ENCODE results near the gene KIF22.

The KIF22 gene

GRCh38 chr16:29837841-29838240 lies 47.3 kb downstream of the KIF22 start:
- no peak for TF ChIP-seq CTCF (IDR thresholded peaks at IDR 0.05; ENCODE audit: poor library complexity, severe bottlenecking)

GRCh38 chr16:29839822-29840221 lies 49.3 kb downstream of the KIF22 start:
- H3K9me3 ChIP-seq (ENCODE audit: severe bottlenecking): no peaks in the 10 kb centered on the region
- ATAC-seq (ENCODE audit: low read depth): no peak
- H3K27ac ChIP-seq (ENCODE audit: poor library complexity, severe bottlenecking): no peak overlapping the region
- no peak for TF ChIP-seq CTCF (IDR thresholded peaks at IDR 0.05; ENCODE audit: poor library complexity, severe bottlenecking)
- no peak overlapping the region for H3K4me3 ChIP-seq (ENCODE audit: severe bottlenecking)
- DNase-seq (ENCODE audit: low spot score): no peak
- H3K27me3 ChIP-seq (ENCODE audit: insufficient read depth, poor library complexity, severe bottlenecking): no peaks in the 10 kb centered on the region
- no peaks in the 10 kb centered on the region for H3K4me1 ChIP-seq (ENCODE audit: insufficient read depth, poor library complexity, severe bottlenecking)
- H3K36me3 ChIP-seq (ENCODE audit: low read depth): peaks cover 16% of the 10 kb centered on the region

More at GRCh38 chr16:29837841-29838240, 47.3 kb downstream of the KIF22 start:
- ATAC-seq (ENCODE audit: low read depth): no peak
- Histone ChIP-seq H3K4me3 (ENCODE audit: severe bottlenecking) (no peak overlapping the region), H3K9me3 (ENCODE audit: severe bottlenecking) (no peaks in the 10 kb centered on the region), H3K27ac (ENCODE audit: poor library complexity, severe bottlenecking) (no peak overlapping the region), H3K36me3 (ENCODE audit: low read depth) (peaks cover 27% of the 10 kb centered on the region), H3K27me3 (ENCODE audit: insufficient read depth, poor library complexity, severe bottlenecking) (no peaks in the 10 kb centered on the region), H3K4me1 (ENCODE audit: insufficient read depth, poor library complexity, severe bottlenecking) (no peaks in the 10 kb centered on the region)
- no peak for DNase-seq (ENCODE audit: low spot score)

GRCh38 chr16:29840240-29840639 lies 49.7 kb downstream of the KIF22 start:
- no peaks in the 10 kb centered on the region for H3K27me3 ChIP-seq (ENCODE audit: insufficient read depth, poor library complexity, severe bottlenecking)
- H3K9me3 ChIP-seq (ENCODE audit: severe bottlenecking): no peaks in the 10 kb centered on the region
- ATAC-seq (ENCODE audit: low read depth) (no peak), DNase-seq (ENCODE audit: low spot score) (no peak)
- no peak for TF ChIP-seq CTCF (IDR thresholded peaks at IDR 0.05; ENCODE audit: poor library complexity, severe bottlenecking)
- no peak overlapping the region for H3K27ac ChIP-seq (ENCODE audit: poor library complexity, severe bottlenecking)
- H3K4me1 ChIP-seq (ENCODE audit: insufficient read depth, poor library complexity, severe bottlenecking): no peaks in the 10 kb centered on the region
- H3K4me3 ChIP-seq (ENCODE audit: severe bottlenecking): no peak overlapping the region
- H3K36me3 ChIP-seq (ENCODE audit: low read depth): peaks cover 13% of the 10 kb centered on the region

- Histone ChIP-seq H3K36me3 (ENCODE audit: low read depth) (peaks cover 24% of the 10 kb centered on the region), H3K27ac (ENCODE audit: poor library complexity, severe bottlenecking) (no peak overlapping the region), H3K27me3 (ENCODE audit: insufficient read depth, poor library complexity, severe bottlenecking) (no peaks in the 10 kb centered on the region), H3K9me3 (ENCODE audit: severe bottlenecking) (no peaks in the 10 kb centered on the region), H3K4me3 (ENCODE audit: severe bottlenecking) (no peak overlapping the region), H3K4me1 (ENCODE audit: insufficient read depth, poor library complexity, severe bottlenecking) (no peaks in the 10 kb centered on the region)
- no peak for DNase-seq (ENCODE audit: low spot score)
- TF ChIP-seq CTCF (IDR thresholded peaks at IDR 0.05; ENCODE audit: poor library complexity, severe bottlenecking): no peak
- ATAC-seq (ENCODE audit: low read depth): no peak
These were observed 51.1 kb downstream of the KIF22 start for GRCh38 chr16:29841631-29842030.

GRCh38 chr16:29842732-29843346 lies 52.3 kb downstream of the KIF22 start:
- H3K9me3 ChIP-seq (ENCODE audit: severe bottlenecking): no peaks in the 10 kb centered on the region
- TF ChIP-seq CTCF (IDR thresholded peaks at IDR 0.05; ENCODE audit: poor library complexity, severe bottlenecking): no peak
- no peak overlapping the region for H3K27ac ChIP-seq (ENCODE audit: poor library complexity, severe bottlenecking)
- H3K4me3 ChIP-seq (ENCODE audit: severe bottlenecking): no peak overlapping the region
- no peaks in the 10 kb centered on the region for H3K27me3 ChIP-seq (ENCODE audit: insufficient read depth, poor library complexity, severe bottlenecking)
- DNase-seq (ENCODE audit: low spot score) (no peak), ATAC-seq (ENCODE audit: low read depth) (no peak)
- no peaks in the 10 kb centered on the region for H3K4me1 ChIP-seq (ENCODE audit: insufficient read depth, poor library complexity, severe bottlenecking)
- peaks cover 29% of the 10 kb centered on the region for H3K36me3 ChIP-seq (ENCODE audit: low read depth)

All from RWPE2 (cell line).